ENCODE measurements around the gene KLF16.

- TF ChIP-seq JUNB (IDR thresholded peaks at IDR 0.05; ENCODE audit: unreplicated experiment) (no peak), CTCF (conservative IDR thresholded peaks at IDR 0.05; ENCODE audit: low read depth in 2 of 2) (no peak), POLR2AphosphoS5 (IDR thresholded peaks at IDR 0.05; ENCODE audit: low read depth) (no peak), REST (IDR thresholded peaks at IDR 0.05; ENCODE audit: unreplicated experiment) (no peak), STAT1 (IDR thresholded peaks at IDR 0.05; ENCODE audit: unreplicated experiment) (no peak), NANOG (IDR thresholded peaks at IDR 0.05; ENCODE audit: borderline replicate concordance) (no peak), EZH2 (IDR thresholded peaks at IDR 0.05; ENCODE audit: low read depth, unreplicated experiment) (no peak), EZH2phosphoT487 (IDR thresholded peaks at IDR 0.05; ENCODE audit: unreplicated experiment) (no peak)
Observed at GRCh38 chr19:1822210-1822609, 41.2 kb downstream of the KLF16 start.

Measured in GM23338 (cell line).